ENCODE measurements around the gene LDHA. TPM values are rescaled to one million over a fixed set of nuclear protein-coding genes. Genes with fewer than 3 reads are reported as not detected.

Gene LDHA
- total RNA-seq, 4 donors from 2014 or later, result 354 to 1,010 (median 500) TPM

DNA sequence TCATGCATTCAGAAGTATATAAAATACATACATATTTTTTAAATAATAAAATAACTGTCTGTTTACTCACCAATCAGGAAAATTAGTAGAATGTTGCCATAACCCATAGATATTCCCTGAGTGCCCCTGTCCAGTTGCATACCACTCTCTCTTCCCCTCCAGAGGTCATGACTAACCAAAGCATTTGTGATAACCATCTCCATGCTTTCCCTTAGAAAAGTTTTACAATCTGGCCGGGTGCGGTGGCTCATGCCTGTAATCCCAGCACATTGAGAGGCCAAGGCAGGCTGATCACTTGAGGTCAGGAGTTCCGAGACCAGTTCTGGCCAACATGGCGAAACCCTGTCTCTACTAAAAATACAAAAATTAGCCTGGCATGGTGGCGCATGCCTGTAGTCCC lies 33.2 kb upstream of the LDHA start:
- no peak for DNase-seq
- Histone ChIP-seq H3K9me3 (no peaks in the 10 kb centered on the region), H3K27ac (no peak overlapping the region), H3K36me3 (peaks cover 3 to 99% of the 10 kb centered on the region in 2 donors), H3K4me1 (no peaks in the 10 kb centered on the region), H3K27me3 (no peaks in the 10 kb centered on the region), H3K4me3 (no peak overlapping the region)
- in situ Hi-C loops (cut with MboI; ENCODE audit: low sequenced_read_pairs in 4 of 4), result no loop called here
- no peak for TF ChIP-seq POLR2A (IDR thresholded peaks at IDR 0.05)
- no peak for ATAC-seq
- intact Hi-C loops (cut with DNase I; ENCODE audit: low total_unique reads), result no loop called here

DNA sequence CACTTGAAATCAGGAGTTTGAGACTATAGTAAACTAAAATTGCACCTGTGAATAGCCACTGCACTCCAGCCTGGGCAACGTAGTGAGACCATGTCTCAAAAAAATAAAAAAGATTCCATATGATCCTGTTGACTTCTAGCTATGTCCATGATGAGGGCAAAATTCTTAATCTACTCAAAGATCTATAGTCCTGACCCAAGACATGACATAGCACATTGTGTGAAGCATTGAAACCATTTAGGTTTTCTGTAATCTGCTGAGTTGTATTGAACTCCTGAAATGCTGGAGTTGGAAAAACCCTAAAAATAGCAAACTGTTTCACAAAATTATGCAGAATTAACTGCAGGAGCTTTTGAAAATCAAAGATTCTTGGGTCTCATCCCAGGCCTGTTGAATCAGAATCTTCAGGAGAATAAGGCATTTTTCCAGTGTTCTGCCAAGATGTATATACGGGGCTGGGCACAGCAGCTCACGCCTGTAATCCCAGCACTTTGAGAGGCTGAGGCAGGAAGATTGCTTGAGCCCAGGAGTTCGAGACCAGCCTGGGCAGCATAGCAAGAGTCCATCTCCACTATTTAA lies 29.8 kb upstream of the LDHA start:
- H3K36me3 ChIP-seq, result peaks cover 0 to 79% of the 10 kb centered on the region in 2 donors

GRCh38 chr11:18365741-18366140 lies 28.6 kb upstream of the LDHA start:
- no peak overlapping the region for H3K27ac ChIP-seq
- in situ Hi-C loops (cut with MboI; ENCODE audit: low sequenced_read_pairs in 4 of 4) (no loop called here), intact Hi-C loops (cut with DNase I; ENCODE audit: low total_unique reads) (no loop called here)
- no peak for TF ChIP-seq CTCF (IDR thresholded peaks at IDR 0.05 in 4 of 5, conservative IDR thresholded peaks at IDR 0.05 in 1 of 5)
- no peak for TF ChIP-seq POLR2A (IDR thresholded peaks at IDR 0.05)
- H3K27me3 ChIP-seq, result no peaks in the 10 kb centered on the region
- ATAC-seq (no peak), DNase-seq (no peak)
- no peaks in the 10 kb centered on the region for H3K4me1 ChIP-seq
- peaks cover 0 to 68% of the 10 kb centered on the region in 2 donors for H3K36me3 ChIP-seq
- no peak overlapping the region for H3K4me3 ChIP-seq
- no peaks in the 10 kb centered on the region for H3K9me3 ChIP-seq

More for the DNA sequence above, 29.8 kb upstream of the LDHA start:
- intact Hi-C loops (cut with DNase I; ENCODE audit: low total_unique reads) (no loop called here), in situ Hi-C loops (cut with MboI; ENCODE audit: low sequenced_read_pairs in 4 of 4) (no loop called here)
- Histone ChIP-seq H3K27ac (peak overlapping the region in 1 of 4 donors; percentile 8), H3K4me1 (no peaks in the 10 kb centered on the region), H3K4me3 (no peak overlapping the region), H3K9me3 (no peaks in the 10 kb centered on the region), H3K27me3 (no peaks in the 10 kb centered on the region)
- TF ChIP-seq POLR2A (IDR thresholded peaks at IDR 0.05) (no peak), CTCF (IDR thresholded peaks at IDR 0.05 in 4 of 5, conservative IDR thresholded peaks at IDR 0.05 in 1 of 5) (no peak)
- no peak for DNase-seq
- ATAC-seq, result no peak

DNA sequence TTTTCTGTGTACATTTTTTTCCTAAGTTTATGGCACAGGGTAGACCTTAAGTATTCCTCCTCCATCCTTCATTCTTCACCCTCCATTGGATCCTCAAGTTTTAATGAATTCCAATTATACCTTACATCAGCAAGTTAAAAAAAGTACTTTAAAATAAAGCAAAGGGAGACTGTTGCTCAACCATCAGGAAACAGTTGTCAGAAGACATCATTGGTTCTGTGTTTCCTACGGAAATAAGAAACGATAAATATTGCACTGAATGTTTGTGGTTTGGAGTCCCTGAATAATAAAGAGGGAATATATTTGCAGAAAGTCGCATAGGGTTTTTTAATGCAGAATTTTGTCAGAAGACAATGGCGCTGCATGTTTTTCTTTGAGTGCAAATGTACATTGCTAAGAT lies 28.1 kb upstream of the LDHA start:
- intact Hi-C loops (cut with DNase I; ENCODE audit: low total_unique reads), result no loop called here
- TF ChIP-seq CTCF (IDR thresholded peaks at IDR 0.05 in 4 of 5, conservative IDR thresholded peaks at IDR 0.05 in 1 of 5), result no peak
- no peak for TF ChIP-seq POLR2A (IDR thresholded peaks at IDR 0.05)
- in situ Hi-C loops (cut with MboI; ENCODE audit: low sequenced_read_pairs in 4 of 4), result no loop called here
- DNase-seq (no peak), ATAC-seq (no peak)
- H3K27ac ChIP-seq, result no peak overlapping the region
- H3K4me1 ChIP-seq, result no peaks in the 10 kb centered on the region
- H3K9me3 ChIP-seq, result no peaks in the 10 kb centered on the region
- no peaks in the 10 kb centered on the region for H3K27me3 ChIP-seq
- peaks cover 0 to 62% of the 10 kb centered on the region in 2 donors for H3K36me3 ChIP-seq
- no peak overlapping the region for H3K4me3 ChIP-seq

DNA sequence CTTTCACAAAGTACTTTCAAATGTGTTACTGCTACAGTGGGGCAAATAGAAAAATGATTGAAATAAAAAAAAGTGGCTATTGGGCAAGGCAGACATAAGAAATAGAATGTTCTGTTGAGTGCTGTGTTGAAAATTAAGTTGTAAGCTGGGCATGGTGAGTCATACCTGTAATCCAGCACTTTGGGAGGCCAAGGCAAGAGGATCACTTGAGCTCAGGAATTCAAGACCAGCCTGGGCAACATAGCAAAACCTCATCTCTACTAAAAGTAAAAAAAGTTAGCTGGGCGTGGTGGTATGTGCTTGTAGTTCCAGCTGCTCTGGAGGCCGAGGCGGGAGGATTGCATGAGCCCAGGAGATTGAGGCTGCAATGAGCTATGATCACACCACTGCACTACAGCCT lies 26.9 kb upstream of the LDHA start:
- intact Hi-C loops (cut with DNase I; ENCODE audit: low total_unique reads) (no loop called here), in situ Hi-C loops (cut with MboI; ENCODE audit: low sequenced_read_pairs in 4 of 4) (no loop called here)
- Histone ChIP-seq H3K36me3 (peaks cover 0 to 51% of the 10 kb centered on the region in 2 donors), H3K4me1 (no peaks in the 10 kb centered on the region), H3K9me3 (no peaks in the 10 kb centered on the region), H3K27ac (peak overlapping the region in 1 of 4 donors; percentile 83), H3K27me3 (no peaks in the 10 kb centered on the region), H3K4me3 (no peak overlapping the region)
- DNase-seq, result no peak
- no peak for TF ChIP-seq CTCF (IDR thresholded peaks at IDR 0.05 in 4 of 5, conservative IDR thresholded peaks at IDR 0.05 in 1 of 5)
- no peak for TF ChIP-seq POLR2A (IDR thresholded peaks at IDR 0.05)
- ATAC-seq, result no peak
